Muscle layer of duodenum (tissue), 2 donors: Measurements from ENCODE around the gene TBC1D22A.

Experiments
- H3K27ac ChIP-seq: one replicate; pipeline ENCODE4 v1.7.0; 2013; ENCODE audit warnings: mild to moderate bottlenecking, low read length
- H3K27me3 ChIP-seq: one replicate; pipeline ENCODE4 v1.7.0; 2013; ENCODE audit warnings: low read depth, mild to moderate bottlenecking, control low read depth, low read length
- H3K36me3 ChIP-seq, 2 donors: one replicate each; pipeline ENCODE4 v1.7.0; 2013; ENCODE audit warnings: low read length in 2 of 2, control low read depth in 1 of 2, mild to moderate bottlenecking in 1 of 2; ENCODE audit not compliant: insufficient read depth in 2 of 2, control insufficient read depth in 1 of 2
- H3K4me1 ChIP-seq, 2 donors: one replicate each; pipeline ENCODE4 v1.7.0; 2013; ENCODE audit warnings: low read length in 2 of 2, mild to moderate bottlenecking in 2 of 2, control low read depth in 1 of 2, moderate library complexity in 1 of 2; ENCODE audit not compliant: insufficient read depth in 2 of 2, control insufficient read depth in 1 of 2
- H3K4me3 ChIP-seq, 2 donors: one replicate each; pipeline ENCODE4 v1.7.0; 2013; ENCODE audit warnings: low read length in 2 of 2, low read depth in 1 of 2, mild to moderate bottlenecking in 1 of 2
- H3K9me3 ChIP-seq, 2 donors: one replicate each; pipeline ENCODE4 v1.7.0; 2013; ENCODE audit warnings: low read length in 2 of 2, control low read depth in 1 of 2, mild to moderate bottlenecking in 1 of 2; ENCODE audit not compliant: control insufficient read depth in 1 of 2
- donor health status: healthy.

TBC1D22A gene

GRCh38 chr22:47032956-47033647, 270.7 kb downstream of the TBC1D22A start:
- peaks cover 0 to 7% of the 10 kb centered on the region in 2 donors for H3K4me1 ChIP-seq
- no peak overlapping the region for H3K4me3 ChIP-seq
- H3K36me3 ChIP-seq: peaks cover 4% of the 10 kb centered on the region in 2 donors
- H3K27me3 ChIP-seq: no peaks in the 10 kb centered on the region
- H3K27ac ChIP-seq: no peak overlapping the region
- H3K9me3 ChIP-seq: no peaks in the 10 kb centered on the region

GRCh38 chr22:47033648-47034000, 271.2 kb downstream of the TBC1D22A start:
- H3K27me3 ChIP-seq: no peaks in the 10 kb centered on the region
- H3K36me3 ChIP-seq: peaks cover 4 to 8% of the 10 kb centered on the region in 2 donors
- H3K27ac ChIP-seq: no peak overlapping the region
- H3K4me3 ChIP-seq: no peak overlapping the region
- peaks cover 0 to 7% of the 10 kb centered on the region in 2 donors for H3K4me1 ChIP-seq
- H3K9me3 ChIP-seq: no peaks in the 10 kb centered on the region

- no peak overlapping the region for H3K27ac ChIP-seq
These were observed 271.8 kb downstream of the TBC1D22A start for GRCh38 chr22:47034076-47034808.

GRCh38 chr22:47034905-47035419, 272.5 kb downstream of the TBC1D22A start:
- H3K36me3 ChIP-seq: peaks cover 4 to 8% of the 10 kb centered on the region in 2 donors
- H3K4me3 ChIP-seq: no peak overlapping the region
- H3K27me3 ChIP-seq: no peaks in the 10 kb centered on the region
- no peaks in the 10 kb centered on the region for H3K9me3 ChIP-seq
- peaks cover 0 to 7% of the 10 kb centered on the region in 2 donors for H3K4me1 ChIP-seq
- H3K27ac ChIP-seq: no peak overlapping the region

More at GRCh38 chr22:47034076-47034808, 271.8 kb downstream of the TBC1D22A start:
- Histone ChIP-seq H3K4me3 (no peak overlapping the region), H3K4me1 (peaks cover 0 to 7% of the 10 kb centered on the region in 2 donors), H3K9me3 (no peaks in the 10 kb centered on the region), H3K36me3 (peaks cover 4 to 8% of the 10 kb centered on the region in 2 donors), H3K27me3 (no peaks in the 10 kb centered on the region)

- no peaks in the 10 kb centered on the region for H3K9me3 ChIP-seq
- no peak overlapping the region for H3K4me3 ChIP-seq
- H3K27ac ChIP-seq: no peak overlapping the region
- H3K36me3 ChIP-seq: peaks cover 4 to 8% of the 10 kb centered on the region in 2 donors
- no peaks in the 10 kb centered on the region for H3K27me3 ChIP-seq
- H3K4me1 ChIP-seq: peaks cover 0 to 7% of the 10 kb centered on the region in 2 donors
These were observed 273.0 kb downstream of the TBC1D22A start for GRCh38 chr22:47035425-47035881.

- Histone ChIP-seq H3K27me3 (no peaks in the 10 kb centered on the region), H3K9me3 (no peaks in the 10 kb centered on the region), H3K27ac (no peak overlapping the region), H3K36me3 (peaks cover 4 to 8% of the 10 kb centered on the region in 2 donors), H3K4me3 (no peak overlapping the region), H3K4me1 (no peaks in the 10 kb centered on the region)
These were observed 273.9 kb downstream of the TBC1D22A start for GRCh38 chr22:47036352-47036751.

GRCh38 chr22:47036936-47037485, 274.6 kb downstream of the TBC1D22A start:
- Histone ChIP-seq H3K4me3 (no peak overlapping the region), H3K36me3 (peaks cover 4 to 8% of the 10 kb centered on the region in 2 donors), H3K4me1 (no peaks in the 10 kb centered on the region), H3K27me3 (no peaks in the 10 kb centered on the region), H3K9me3 (no peaks in the 10 kb centered on the region), H3K27ac (no peak overlapping the region)

GRCh38 chr22:47038206-47038835, 275.9 kb downstream of the TBC1D22A start:
- H3K4me3 ChIP-seq: no peak overlapping the region
- no peaks in the 10 kb centered on the region for H3K4me1 ChIP-seq
- no peaks in the 10 kb centered on the region for H3K9me3 ChIP-seq
- no peak overlapping the region for H3K27ac ChIP-seq
- H3K36me3 ChIP-seq: peaks cover 4 to 8% of the 10 kb centered on the region in 2 donors
- H3K27me3 ChIP-seq: no peaks in the 10 kb centered on the region

- Histone ChIP-seq H3K4me3 (no peak overlapping the region), H3K4me1 (peaks cover 0 to 8% of the 10 kb centered on the region in 2 donors), H3K27me3 (no peaks in the 10 kb centered on the region), H3K27ac (no peak overlapping the region), H3K9me3 (no peaks in the 10 kb centered on the region), H3K36me3 (peaks cover 4 to 8% of the 10 kb centered on the region in 2 donors)
These were observed 276.9 kb downstream of the TBC1D22A start for GRCh38 chr22:47039356-47039755.

GRCh38 chr22:47040486-47041270, 278.2 kb downstream of the TBC1D22A start:
- Histone ChIP-seq H3K27ac (no peak overlapping the region), H3K4me3 (no peak overlapping the region), H3K4me1 (peaks cover 0 to 8% of the 10 kb centered on the region in 2 donors), H3K27me3 (no peaks in the 10 kb centered on the region), H3K9me3 (no peaks in the 10 kb centered on the region), H3K36me3 (peaks cover 0 to 8% of the 10 kb centered on the region in 2 donors)
